Smooth muscle cell of trachea (primary cell): ENCODE data around the gene CORO2A. TPM values are rescaled to one million over a fixed set of nuclear protein-coding genes. Genes with fewer than 3 reads are reported as not detected.

ENCODE experiments used
- total RNA-seq: library from RNA; depleted of rRNA; stranded (reverse); fragments of >200 nt; gene quantifications from 2 replicates; pipeline ENCODE4 v1.2.1, GENCODE V29; 2014

Gene CORO2A, protein sequence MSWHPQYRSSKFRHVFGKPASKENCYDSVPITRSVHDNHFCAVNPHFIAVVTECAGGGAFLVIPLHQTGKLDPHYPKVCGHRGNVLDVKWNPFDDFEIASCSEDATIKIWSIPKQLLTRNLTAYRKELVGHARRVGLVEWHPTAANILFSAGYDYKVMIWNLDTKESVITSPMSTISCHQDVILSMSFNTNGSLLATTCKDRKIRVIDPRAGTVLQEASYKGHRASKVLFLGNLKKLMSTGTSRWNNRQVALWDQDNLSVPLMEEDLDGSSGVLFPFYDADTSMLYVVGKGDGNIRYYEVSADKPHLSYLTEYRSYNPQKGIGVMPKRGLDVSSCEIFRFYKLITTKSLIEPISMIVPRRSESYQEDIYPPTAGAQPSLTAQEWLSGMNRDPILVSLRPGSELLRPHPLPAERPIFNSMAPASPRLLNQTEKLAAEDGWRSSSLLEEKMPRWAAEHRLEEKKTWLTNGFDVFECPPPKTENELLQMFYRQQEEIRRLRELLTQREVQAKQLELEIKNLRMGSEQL
- total RNA-seq, result 0.15 and 0.33 TPM in 2 replicates

DNA sequence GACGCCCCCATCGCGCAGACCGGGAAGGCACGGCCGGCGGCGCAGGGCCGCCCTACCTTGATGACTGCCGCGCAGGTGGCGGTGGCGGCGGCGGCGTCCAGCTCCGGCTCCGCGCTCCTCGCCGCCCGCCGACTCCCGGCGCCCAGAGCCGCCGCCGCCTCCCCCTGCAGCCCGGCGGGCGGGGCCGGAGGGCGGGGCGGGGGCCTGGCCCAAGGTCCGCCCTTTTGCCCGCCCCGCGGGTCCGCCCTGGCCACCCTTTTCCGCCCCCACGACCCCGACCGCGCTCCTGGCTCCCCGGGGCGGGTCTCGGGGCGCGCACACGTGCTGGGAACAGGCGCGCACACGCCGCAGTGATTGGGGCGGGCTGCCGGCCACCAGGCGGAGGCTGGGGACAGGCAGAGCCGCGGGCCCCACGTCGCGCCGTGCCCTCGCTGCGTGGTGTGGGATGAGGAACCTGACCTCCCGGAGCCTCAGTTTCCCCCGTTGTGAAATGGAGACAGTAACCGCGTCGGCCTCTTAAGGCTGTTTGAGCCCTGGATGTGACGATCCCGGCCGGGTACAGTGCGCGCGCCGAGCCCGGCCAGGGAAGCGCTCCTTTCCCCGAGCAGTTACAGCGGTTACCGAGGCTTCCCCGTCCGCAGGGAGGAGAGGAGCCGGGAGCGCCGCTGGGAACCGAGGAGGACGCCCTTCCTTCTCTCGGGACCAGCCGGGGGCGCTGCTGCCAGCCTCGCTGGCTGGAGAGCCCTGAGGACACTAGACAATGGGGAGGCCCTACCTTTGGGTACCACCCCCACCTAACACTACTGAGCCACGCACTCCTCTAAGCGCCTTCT lies at the start of gene CORO2A:
CORO2A (minus strand) TSS at position 135 of the 833 bp plus-strand sequence. CDS start 34,977 bp downstream, outside the sequence.

DNA sequence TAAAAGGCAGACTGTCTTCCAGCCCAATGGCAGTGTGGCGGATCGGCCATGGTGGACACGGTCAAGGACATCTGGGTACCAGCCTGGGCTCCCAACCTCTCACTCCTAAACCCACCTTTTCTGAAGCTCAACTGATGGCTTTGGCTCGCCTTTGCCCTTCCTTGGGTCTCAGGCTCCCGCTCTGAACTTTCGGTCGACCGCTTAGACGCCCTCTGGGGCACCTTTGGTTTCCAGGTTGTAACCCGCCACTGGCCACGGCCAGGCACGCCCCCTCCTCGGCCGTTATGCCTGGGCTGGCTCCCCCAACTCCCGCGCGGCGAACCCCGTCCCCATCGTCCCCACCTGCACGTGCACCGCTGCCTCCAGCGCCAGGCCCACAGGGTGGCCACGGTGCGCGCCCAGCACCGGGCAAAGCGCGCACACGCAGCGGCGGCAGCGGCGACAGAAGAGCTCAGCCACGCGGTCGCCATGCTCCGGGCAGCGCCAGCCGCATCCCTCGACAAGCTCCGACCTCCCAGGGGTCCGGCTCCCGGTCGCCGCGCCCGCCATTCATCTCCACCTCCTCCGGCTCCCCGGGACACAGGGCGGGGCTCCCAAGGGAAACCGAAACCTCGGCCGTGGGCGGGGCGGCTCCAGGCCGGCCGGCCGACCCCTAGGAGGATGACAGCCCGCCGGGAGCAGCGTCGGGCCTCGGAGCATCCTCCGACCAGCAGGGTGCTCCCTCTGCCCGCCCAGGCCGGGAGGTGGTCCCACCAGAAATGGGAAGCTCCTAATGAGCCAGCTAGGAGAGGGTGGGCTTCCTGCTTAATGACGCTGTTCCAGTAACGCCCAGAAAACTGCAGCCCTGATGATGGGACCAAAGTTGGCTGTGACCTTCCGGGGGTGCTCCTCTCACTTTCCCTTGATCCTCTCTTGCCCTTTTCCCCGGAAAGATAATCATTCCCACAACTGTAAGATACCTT lies 73.5 kb downstream of the CORO2A start, which contains the start of gene TRIM14:
TRIM14 (minus strand) TSS at position 583 of the 962 bp plus-strand sequence; CDS start at position 549, 34 bp downstream.

Other genes with a start within 250 kb of the CORO2A start
- gene ANP32B, start 209.3 kb downstream of the CORO2A start, total RNA-seq, result 11.6 and 14.0 TPM in 2 replicates
- 63.3 and 112 TPM in 2 replicates for gene NANS, start 135.9 kb downstream of the CORO2A start, total RNA-seq
- gene TRIM14, start 73.4 kb downstream of the CORO2A start, total RNA-seq, result 6.5 and 7.0 TPM in 2 replicates
- 5.2 and 15.9 TPM in 2 replicates for gene TBC1D2, start 63.0 kb upstream of the CORO2A start, total RNA-seq